GM19455 (cell line): Measurements from ENCODE around the gene CNST.
"Not testable (repeated sequence)": the region's sequence is repeated elsewhere in the genome, so short reads cannot be mapped to it uniquely, and the experiment has no call there.

ENCODE experiments used
- ATAC-seq: cut with Tn5 transposase; IDR thresholded peaks from one replicate; pipeline ENCODE4 v1.9.1; 2021; ENCODE audit not compliant: unreplicated experiment

The CNST gene

DNA sequence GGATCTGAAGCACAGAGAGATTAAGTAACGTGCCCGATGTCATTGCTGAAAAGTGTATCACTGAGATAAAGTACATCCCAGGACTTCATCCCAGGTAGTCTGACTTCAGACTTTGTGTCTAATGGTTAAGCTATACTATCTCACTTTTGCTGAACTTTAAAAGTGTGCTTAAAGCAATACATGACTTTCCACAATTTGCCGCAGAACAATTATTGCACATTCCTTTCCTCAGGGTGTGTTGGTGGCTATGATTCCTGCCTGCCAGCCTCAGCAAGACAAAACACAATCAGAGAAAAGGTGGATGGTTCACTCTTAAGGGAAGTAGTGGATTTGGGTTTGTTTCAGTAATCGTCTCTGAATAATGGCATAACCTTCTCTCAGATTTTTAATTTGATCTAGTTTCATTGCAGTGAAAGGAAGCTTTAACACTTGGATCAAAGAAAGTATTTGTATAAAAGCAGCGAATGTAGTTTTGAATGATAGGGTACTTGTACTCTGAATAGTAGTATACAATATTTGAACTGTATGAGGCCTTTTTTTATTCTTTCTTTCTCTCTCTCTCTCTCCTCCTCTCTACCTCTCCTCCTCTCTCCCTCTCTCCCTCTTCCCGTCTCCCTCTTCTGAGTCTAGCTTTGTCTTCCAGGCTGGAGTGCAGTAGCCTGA lies 47.0 kb downstream of the CNST start:
- no peak for ATAC-seq

DNA sequence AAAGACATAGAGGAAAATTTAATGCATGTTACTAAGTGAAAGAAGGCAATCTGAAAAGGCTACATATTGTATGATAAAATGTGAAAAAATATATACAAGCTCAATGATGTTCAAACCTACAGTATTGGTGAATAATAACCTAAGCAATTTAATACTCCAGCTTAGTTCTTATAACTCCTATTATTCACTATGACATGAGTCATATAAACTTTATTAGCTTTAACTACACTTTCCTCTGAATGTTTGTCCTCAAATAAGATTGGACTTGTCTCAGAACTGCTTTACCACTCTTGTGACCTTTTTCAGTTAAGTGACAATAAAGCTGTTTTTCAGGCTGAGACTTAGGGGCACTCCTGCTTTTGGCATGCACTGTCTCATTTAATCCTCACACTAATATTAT lies 50.9 kb downstream of the CNST start:
- ATAC-seq = no peak

DNA sequence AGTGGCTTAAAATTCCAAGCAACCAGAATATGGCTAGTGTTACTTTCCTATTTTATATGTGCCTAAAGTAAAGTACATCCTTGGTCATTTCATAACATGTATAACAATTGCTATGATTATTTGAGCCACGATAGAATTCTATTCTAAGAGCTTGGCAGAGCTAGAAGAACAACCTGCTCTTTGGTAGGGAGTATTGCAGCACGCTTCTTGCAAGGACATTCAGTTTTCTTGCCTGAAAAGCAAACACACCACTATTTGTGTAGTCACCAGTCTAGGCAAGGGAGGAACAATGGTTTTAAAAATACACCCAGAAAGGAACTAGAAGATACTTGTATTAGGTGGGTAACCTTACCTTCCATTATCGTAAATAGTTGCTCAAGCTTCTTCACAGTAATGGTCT lies 51.5 kb downstream of the CNST start:
- ATAC-seq = no peak

DNA sequence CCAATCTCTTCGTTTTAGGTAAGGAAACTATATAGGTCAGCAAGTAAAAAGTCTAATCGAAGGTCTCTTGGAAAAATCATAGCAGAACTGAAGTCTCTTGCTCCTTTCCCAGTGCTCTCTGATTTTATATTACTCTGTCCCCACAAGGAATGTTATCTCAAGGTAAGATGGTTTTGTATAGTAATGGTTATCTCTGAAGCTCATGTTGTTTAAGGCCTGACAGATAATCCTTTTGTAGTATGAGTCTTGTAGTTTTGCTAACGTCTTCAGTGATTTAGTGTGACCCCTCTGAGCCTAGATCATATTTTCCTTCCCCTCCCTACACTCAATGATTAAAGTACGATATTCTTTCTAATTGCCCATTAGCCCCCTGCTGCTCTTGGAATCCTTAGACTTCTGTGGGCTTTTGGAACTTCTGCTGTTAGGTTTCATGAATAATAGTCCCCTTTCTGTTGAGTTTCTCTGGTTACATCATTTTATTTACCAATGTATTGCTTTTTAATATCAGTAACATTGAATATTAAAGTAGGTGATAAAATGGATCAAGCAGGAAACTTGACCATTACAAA lies 52.1 kb downstream of the CNST start:
- ATAC-seq = no peak

DNA sequence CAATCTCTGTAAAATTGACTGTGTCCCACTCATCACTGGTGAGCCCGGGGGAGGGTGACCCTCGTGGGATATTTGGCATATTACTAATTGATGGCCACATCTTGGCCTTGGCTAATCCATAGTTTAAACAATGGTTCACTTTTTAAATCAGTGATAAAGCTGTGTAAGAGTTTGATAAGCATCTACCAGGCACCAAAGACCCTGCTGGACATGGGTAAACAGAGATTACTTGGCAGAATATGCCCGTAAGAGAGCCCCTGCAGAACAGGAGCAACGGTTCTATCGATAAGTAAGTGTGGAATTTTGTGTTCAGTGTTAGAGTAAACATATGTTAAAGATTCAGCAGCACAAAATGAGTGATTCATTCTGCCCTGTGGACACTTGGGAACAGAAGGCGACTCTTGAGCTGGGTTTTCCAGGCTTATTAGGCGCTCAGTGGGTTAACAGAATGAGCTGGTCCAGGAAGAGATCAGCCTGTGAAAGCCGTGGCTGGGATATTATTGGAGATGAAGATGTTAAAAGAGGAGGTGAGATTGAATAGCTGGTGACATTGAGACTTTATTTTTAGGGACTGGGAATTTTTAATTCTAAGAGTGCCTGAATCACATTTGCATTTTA lies 55.9 kb downstream of the CNST start:
- no peak for ATAC-seq

DNA sequence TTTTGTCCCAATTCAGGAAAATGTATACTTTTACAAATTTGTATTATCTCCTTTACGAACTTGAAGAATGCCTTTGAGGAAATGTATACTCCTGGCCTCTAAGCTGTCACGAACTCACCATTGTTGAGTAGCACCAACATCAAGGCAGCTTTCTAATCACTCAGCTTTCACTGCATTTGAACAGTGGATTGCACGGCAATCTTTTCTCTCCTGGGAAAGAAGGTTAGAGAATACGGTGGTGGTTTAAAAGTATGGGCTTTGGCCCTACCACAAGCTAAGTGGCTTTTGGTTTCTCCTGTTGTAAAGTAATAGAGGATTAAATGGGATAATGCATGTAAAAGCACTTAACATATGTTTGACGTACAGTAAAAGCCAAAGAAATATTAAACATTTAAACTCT lies 57.8 kb downstream of the CNST start:
- ATAC-seq = no peak

DNA sequence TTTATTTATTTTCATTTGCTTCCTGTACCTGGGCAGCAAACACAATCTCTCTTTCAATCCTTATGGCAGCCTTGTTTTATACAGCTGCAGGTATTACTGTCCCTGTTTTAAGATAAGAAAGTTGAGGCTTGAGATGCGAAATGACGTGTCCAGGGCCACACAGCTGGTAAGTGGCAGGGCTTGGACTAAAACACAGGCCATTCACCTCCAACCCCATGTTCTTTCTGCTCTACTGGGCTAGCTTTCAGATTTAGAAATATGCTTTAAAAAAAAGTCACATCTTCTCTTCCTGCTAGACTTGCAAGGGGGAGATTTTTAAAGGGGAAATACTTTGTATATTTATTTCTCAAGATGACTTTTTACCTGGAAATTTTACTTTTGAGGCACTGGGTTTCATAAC lies 62.8 kb downstream of the CNST start:
- peak; percentile 96 for ATAC-seq

DNA sequence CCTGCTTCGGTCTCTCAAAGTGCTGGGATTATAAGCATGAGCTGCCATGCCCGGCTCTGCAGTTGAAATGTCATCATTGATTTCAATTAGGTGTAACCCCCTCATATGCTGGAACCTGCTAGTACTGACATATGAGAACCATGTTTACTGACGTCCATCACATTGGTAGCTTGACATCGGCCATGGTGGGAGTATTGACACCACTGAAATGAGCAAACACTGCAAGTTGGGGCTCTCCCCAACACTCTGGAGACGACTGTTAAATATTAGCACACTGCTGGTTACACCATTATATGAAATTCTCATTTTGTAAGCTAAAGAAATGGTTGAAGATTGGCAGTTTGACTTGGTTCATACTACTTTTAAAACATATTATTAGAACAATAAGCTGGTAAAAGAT lies 63.7 kb downstream of the CNST start:
- ATAC-seq = no peak

DNA sequence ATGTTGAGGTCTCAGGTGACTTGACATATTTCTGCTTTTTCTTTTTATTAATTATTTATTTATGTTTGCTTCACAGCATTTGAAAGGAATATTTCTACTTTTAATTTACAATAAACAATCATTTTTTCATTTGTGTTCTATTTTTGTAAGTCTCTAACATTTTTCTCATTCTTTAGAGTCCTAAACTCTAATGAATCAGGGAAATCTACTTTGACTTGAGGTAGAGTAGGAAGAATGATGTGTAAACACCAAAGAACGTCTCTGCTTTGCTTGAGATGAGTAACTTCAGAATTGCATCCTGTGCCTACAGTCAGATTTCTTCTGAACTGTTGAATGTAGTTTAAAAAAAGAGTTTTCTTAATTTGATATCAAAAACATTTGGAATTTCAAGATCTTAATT lies 65.2 kb downstream of the CNST start:
- no peak for ATAC-seq

DNA sequence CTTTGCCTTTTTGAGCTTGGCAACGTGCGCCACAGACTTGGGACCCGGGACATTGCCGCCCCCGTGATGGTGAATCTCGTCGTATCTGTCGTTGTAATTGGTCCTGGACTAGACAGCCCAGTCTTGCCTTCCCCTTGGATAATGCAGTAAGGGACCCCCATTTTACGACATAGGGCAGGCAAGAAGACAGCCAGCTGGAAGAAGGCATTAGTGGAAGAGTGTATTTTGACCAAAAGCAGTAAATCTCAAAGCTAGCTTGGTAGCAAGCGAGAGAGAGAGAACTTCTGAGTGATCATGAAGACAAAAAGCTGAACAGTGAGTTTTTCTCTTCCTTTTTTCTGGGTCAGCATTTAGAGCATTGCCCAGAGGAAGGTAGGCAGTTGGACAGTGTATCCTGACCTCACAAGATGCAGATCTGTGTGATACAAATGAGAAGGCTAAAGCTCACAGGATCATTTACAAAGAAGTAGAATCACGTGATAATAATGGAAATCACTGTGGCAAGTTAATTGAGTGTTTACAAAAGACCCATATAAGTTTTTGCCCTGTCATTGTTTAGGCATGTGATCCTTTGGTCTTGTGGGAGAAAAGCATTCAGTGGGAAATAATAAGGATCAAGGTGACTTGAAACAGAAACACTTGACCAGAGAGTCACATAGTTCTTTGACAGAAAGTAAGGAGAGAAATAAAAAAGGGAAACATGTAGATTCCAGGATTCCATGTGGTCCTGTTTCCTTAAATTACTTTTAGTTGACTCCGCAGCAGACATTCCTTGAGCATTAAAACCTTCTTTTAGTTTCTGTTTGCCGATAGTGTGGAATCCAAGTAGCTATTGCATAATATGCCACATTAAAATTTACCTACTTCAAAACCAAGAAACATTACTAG lies 66.3 kb downstream of the CNST start:
- ATAC-seq = no peak

DNA sequence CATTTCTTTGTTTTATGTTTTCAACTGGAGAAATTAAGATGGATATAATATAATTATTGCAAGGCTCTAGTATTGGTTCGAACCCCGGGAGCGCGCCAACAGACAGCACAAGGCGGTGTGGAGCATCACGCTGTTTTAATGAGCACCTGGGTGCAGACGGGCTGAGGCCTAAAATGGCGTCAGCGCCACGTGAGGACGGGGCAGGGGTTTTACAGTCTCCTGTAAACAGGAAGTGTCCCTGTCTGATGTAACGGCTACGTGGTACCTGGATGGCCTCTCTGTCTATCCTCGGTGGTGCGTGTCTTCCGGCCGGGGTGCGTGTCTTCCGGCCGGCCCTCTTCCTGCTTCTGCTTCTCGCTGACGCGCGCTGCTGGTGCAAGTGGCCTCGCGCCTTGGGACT lies 68.4 kb downstream of the CNST start:
- ATAC-seq = not testable (repeated sequence)

DNA sequence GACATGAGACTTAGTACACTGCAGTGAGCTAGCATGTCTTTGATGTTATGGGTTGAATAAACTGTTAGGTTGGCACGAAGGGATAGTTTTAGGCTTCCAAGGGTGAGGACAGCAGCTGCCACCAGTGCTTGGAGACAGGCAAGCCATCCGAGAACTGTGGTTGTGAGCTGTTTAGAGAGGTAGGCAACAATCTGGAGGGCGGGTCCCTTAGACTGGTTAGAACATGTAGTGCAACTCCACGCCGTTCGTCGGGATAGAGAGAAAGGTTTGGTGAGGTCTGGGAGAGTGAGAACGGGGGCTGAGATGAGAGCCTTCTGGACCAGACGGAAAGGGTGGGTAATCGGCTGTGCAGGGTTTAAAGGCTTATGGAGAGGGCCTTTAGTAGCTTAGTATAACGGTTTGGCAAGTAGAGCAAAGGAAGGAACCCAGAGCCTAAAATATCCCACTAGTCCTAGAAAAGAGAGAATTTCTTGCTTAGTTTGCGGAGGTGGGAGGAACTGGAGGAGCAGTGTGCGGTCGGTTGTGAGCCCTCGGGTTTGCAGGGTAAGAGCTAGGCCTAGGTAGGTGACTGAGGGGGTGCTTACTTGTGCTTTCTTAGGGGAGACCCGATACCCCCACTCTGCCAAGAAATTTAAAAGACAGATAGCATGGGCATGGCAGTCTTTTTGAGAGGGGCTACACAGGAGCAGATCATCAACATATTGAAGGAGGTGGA lies 72.8 kb downstream of the CNST start:
- no peak for ATAC-seq

DNA sequence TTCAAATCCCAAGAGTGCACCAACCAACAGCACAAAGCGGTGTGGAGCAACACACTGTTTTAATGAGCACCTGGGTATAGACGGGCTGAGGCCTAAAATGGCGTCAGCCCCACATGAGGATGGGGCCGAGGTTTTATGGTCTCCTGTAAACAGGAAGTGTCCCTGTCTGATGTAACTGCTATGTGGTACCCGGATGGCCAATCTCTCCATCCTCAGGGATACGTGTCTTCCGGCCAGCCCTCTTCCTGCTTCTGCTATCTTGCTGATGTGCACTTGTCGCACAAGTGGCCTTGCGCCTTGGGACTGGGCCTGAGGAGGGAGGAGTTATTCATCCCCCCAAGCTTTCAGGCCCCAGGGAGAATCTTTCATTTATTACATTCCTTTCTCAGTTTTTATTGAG lies 73.5 kb downstream of the CNST start:
- no peak for ATAC-seq

DNA sequence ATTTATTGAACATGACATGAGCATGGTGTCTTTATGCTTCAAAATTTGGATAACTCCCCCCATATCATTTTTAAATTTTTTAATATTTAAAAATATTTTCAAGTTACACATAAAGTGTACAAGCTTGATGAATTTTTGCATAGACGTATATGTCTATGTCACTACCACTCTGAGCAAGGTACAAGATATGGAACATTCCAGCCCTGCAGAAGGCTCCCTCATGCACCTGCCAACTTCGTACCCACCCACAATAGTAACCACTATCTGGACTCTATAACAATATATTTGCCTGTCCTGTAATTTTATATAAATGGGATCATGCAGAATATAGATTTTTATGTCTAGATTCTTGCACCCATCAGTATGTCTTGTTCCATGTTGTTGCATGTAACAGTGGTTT lies 74.5 kb downstream of the CNST start:
- ATAC-seq = no peak

DNA sequence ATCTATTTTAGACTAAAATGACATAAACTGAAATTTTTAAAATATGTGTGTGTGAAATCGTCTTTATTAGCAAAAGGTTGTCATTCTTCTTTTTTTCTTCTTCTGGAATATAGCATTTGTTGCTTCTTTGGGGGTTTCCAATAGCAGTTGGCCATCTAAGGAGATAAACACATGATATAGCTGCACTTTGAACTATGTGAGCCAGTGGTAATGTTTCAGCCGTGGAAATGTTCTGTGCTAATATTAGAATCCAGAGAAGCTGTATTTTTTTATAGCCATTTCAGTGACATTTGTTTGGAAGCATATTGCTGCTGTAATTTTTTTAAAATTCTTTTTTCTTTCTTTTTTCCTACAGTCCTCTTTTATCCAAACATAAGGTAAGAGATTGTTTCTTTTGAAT lies 75.1 kb downstream of the CNST start:
- no peak for ATAC-seq

DNA sequence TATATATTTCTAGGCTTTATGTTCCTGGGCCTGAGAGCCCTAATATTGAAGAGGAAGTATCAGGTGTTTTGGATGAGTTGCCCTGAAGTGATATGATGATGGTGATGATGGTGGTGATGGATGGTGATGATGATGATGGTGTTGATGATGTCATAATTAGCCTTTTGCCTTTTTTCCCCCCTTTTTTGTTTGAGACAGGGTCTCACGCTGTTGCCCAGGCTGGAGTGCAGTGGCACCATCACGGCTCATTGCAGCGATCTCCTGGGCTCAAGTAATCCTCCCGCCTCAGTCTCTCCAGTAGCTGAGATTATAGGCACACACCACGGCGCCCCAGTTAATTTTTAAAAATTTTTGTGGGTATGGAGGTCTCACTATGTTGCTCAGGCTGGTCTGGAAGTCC lies 76.5 kb downstream of the CNST start:
- no peak for ATAC-seq

DNA sequence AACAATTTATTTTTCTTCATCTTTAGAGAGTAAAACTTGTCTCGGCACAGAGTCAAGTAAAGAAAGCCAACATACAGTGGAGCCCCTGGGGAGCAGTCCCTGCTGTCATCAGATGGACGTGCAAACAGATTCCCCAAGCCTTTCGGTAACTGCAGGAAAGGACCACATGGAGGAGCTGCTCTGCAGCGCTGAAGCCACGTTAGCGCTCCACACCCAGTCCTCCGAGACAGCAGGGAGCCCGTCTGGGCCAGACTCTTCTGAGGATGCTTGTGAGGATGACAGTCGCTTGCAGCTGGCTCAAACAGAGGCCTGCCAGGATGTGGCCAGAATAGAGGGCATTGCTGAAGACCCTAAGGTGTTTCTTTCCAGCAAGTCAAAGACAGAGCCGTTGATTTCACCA lies 80.9 kb downstream of the CNST start:
- ATAC-seq = no peak

DNA sequence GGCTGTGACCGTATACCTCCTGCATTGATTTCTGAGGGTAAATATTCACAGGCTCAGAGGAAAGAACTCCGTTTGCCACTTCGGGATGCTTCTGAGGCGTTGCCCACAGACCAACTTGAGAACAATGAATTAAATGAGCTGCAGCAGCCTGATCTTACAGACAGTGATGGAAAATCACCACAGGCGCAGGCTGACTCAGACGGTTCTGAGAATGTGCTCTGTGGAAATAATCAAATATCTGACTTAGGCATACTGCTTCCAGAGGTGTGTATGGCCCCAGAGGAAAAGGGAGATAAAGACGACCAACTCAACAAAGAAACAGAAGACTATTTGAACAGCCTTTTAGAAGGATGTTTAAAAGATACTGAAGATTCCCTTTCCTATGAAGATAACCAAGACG lies 81.3 kb downstream of the CNST start:
- no peak for ATAC-seq

DNA sequence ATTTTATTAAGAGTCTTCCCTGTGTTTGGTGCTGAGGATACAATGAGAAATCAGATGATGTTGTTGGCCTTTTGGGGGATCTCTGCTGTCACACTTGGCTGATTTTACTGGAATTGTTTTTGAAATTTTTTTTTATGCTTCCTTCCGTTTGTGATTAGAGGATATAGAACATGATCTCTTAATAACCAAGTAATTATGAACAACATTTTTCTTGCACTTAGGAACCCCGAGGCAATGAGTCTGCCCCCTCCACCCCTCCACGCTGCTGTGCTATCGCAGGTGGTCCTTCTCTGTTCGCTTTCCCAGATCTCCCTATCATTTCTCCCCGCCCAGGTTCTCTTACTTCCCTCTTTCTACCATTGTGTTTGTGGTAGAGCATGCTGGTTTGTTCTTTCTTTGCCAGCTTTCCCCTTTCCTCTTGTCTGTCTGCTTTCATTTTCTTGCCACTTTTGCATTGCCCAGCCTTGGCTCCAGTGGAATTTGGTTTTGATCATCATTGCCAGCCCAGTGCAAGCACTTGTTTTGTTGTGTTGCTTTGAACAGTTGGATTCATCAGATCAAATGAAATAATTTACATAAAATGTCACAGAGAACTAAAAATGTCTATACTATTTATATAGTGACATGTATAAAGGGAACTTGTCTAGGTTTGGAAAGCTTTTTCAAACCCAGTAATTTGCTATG lies 84.9 kb downstream of the CNST start:
- no peak for ATAC-seq

DNA sequence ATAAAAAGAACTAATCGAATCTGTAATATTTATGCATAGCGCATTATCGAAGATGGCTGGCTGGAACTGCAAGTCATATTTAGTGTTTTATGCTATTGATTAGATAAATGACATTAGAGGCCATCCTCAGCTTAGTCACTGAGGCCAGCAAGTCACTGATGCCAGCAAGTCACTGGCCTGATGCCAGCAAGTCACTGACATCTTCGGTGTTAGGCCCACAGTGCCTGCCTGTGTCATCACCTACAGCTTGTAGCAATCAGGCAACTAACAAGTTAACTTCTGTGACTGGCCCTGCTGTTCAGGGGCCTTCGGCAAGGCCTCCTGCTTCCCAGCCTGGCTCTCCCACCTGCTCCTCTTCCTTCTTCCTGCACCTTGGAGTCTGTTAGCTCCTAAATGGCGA lies 92.3 kb downstream of the CNST start:
- ATAC-seq = no peak
